Activated CD4-positive, alpha-beta memory T cell treated with anti-CD3 and anti-CD28 coated beads, Interleukin-2, amount 10 ng/mL, durations not matched to agents 7 days and 5 days (primary cell): ENCODE data around the gene SDK1. TPM values are rescaled to one million over a fixed set of nuclear protein-coding genes. Genes with fewer than 3 reads are reported as not detected.

Experiments
- CTCF ChIA-PET: fragments of 350-600 bp; sonication (Branson Sonifier 250); formaldehyde crosslinking; loops from one replicate; lab custom pipeline; 2021; ENCODE audit warnings: antibody characterized with exemption, inconsistent platforms; lab: Charles Lee
- POLR2A ChIA-PET: fragments of 350-600 bp; sonication (Branson Sonifier 250); formaldehyde crosslinking; loops from one replicate; lab custom pipeline; 2021; ENCODE audit warnings: antibody characterized with exemption; lab: Charles Lee
- DNase-seq: peaks from one replicate; pipeline ENCODE4 v3.0.0-alpha.2; 2020
- H3K27ac Mint-ChIP-seq: one replicate; pipeline ENCODE4 v1.8.0; 2021; ENCODE audit warnings: mild to moderate bottlenecking, mixed read lengths
- H3K27me3 Mint-ChIP-seq: one replicate; pipeline ENCODE4 v1.8.0; 2021; ENCODE audit warnings: mixed read lengths
- H3K36me3 Mint-ChIP-seq: one replicate; pipeline ENCODE4 v1.8.0; 2021; ENCODE audit warnings: low read depth, mixed read lengths
- H3K4me1 Mint-ChIP-seq: one replicate; pipeline ENCODE4 v1.8.0; 2021; ENCODE audit warnings: mixed read lengths
- H3K4me3 Mint-ChIP-seq: one replicate; pipeline ENCODE4 v1.8.0; 2021; ENCODE audit warnings: mild to moderate bottlenecking, mixed read lengths
- H3K9me3 Mint-ChIP-seq: one replicate; pipeline ENCODE4 v1.8.0; 2021; ENCODE audit warnings: mixed read lengths
- total RNA-seq, 2 experiments: library from RNA; stranded (reverse); gene quantifications; one replicate each; pipeline ENCODE4 v1.2.3, GENCODE V29; 2021

The SDK1 gene
- total RNA-seq, 2 experiments from 2014 or later, result 0.03 to 0.05 TPM

DNA sequence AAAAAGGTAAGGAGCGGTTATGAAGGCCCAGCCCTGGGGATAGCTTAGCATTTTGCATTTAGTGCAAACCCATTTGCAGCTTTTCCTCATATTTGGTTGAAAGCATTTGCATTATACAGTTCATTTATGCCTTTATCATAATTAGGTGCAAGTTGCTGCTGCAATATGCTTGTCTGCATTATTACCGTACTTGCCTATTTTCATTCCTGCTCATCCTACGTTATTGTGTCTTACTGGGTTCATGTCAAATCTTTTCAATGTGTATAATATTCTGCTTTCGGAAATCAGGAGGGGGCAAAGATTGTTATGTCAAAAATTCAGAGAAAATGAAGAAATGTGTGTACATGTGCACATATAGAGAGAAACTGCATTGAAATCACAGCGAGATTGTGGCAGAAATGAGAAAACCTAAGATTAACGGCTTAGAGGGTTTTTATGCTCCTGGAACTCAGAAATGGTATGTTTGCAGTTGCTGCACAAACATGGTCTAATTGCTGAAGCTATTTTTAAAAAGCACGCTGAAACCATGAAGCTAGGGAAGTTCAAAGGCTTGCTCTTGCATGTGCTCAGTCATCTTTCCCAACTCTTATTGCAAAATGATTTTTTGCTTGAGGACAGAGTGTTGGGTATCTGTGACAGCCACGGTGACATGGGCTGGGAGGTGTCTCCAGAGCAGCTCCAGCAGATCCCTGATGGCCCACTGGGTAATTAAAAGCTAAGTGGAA lies 613.2 kb downstream of the SDK1 start:
- no peak overlapping the region for H3K4me3 Mint-ChIP-seq
- DNase-seq, result no peak
- H3K27me3 Mint-ChIP-seq, result no peaks in the 10 kb centered on the region
- peaks cover 3% of the 10 kb centered on the region for H3K4me1 Mint-ChIP-seq
- ChIA-PET POLR2A (no interaction called here), CTCF (no interaction called here)
- no peak overlapping the region for H3K27ac Mint-ChIP-seq
- no peaks in the 10 kb centered on the region for H3K9me3 Mint-ChIP-seq
- no peaks in the 10 kb centered on the region for H3K36me3 Mint-ChIP-seq

DNA sequence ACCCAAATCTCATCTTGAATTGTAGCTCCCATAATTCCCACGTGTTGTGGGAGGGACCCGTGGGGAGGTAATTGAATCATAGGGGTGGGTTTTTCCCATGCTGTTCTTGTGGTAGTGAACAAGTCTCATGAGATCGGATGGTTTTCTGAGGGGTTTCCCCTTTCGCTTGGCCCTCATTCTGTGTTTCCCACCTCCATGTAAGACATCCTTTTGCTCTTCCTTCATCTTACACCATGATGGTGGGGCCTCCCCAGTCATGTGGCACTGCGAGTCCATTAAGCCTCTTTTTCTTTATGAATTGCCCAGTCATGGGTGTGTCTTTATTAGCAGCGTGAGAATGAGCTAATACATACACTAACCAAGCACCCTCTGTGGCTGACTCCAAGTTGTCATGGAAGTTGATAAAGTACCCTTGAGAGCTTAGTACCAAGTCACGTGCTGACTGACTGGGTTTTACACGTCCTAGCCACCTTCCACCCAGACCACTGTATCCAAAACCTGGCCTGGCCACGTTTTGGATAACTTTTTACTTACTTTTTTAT lies 614.4 kb downstream of the SDK1 start:
- no peaks in the 10 kb centered on the region for H3K36me3 Mint-ChIP-seq
- peaks cover 3% of the 10 kb centered on the region for H3K4me1 Mint-ChIP-seq
- H3K4me3 Mint-ChIP-seq, result no peak overlapping the region
- H3K27me3 Mint-ChIP-seq, result peaks cover 2% of the 10 kb centered on the region
- no peak overlapping the region for H3K27ac Mint-ChIP-seq
- H3K9me3 Mint-ChIP-seq, result no peaks in the 10 kb centered on the region
- ChIA-PET CTCF (no interaction called here), POLR2A (no interaction called here)
- no peak for DNase-seq

DNA sequence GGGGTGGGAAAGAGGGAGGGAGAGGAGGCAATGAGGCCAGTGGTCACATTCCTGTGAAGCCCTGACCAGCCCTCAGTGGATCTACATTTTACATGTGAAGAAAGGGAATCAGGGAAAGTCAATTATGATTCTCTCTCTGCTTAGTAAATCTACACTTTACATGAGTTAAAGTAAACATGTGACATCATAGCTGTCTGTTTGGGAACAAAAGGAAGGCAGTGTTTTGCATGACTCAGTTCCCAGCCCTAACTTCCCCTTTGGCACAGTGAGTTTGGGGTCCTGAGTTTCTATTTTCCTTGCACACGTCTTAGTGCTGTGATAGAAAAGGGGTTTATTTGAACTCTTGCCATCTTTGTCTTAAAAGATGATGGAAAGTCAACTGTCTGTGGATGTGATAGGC lies 615.1 kb downstream of the SDK1 start:
- peaks cover 3% of the 10 kb centered on the region for H3K4me1 Mint-ChIP-seq
- POLR2A ChIA-PET, result no interaction called here
- CTCF ChIA-PET, result no interaction called here
- no peaks in the 10 kb centered on the region for H3K36me3 Mint-ChIP-seq
- no peak overlapping the region for H3K4me3 Mint-ChIP-seq
- no peaks in the 10 kb centered on the region for H3K9me3 Mint-ChIP-seq
- H3K27ac Mint-ChIP-seq, result no peak overlapping the region
- peaks cover 2% of the 10 kb centered on the region for H3K27me3 Mint-ChIP-seq
- DNase-seq, result no peak

DNA sequence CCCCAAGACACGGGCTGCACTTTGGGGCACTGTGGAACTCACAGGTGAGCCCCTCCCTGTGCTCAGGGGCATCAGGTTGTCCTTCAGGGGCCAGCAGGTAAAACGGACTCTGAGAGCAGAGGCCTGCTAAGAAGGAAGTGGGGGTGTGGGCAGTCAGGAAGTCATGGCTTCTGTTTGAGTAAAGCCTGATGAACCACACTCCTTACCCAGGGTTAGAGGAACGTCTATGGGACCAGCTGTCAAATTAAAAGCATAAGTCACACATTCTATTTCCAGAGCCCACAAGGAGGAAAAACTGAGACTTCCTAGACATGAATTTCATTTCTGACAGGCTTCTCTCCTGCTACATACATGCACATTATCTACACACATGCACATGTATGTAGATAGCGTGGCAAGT lies 616.4 kb downstream of the SDK1 start:
- DNase-seq, result no peak
- Mint-ChIP-seq H3K9me3 (no peaks in the 10 kb centered on the region), H3K27me3 (peaks cover 2% of the 10 kb centered on the region), H3K27ac (no peak overlapping the region), H3K4me3 (no peak overlapping the region), H3K36me3 (no peaks in the 10 kb centered on the region), H3K4me1 (peaks cover 3% of the 10 kb centered on the region)
- CTCF ChIA-PET, result no interaction called here
- POLR2A ChIA-PET, result no interaction called here

DNA sequence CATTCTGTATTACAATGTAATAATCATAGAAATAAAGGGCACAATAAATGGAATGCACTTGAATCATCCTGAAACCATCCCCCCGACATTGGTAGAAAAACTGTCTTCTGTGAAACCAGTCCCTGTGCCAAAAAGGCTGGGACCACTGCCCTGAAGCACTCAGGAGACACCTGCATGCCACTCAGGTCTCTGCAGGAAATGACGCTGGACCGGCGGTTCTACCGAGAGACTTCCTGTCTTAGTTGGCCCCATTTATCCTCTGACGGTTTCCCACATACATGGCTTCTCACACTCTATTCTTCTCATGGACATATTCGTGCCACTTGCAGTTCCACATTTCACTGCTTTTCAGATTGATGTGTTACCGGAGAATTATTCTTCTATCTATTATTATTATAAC lies 617.5 kb downstream of the SDK1 start:
- no peak for DNase-seq
- POLR2A ChIA-PET, result no interaction called here
- Mint-ChIP-seq H3K27ac (no peak overlapping the region), H3K4me1 (peaks cover 3% of the 10 kb centered on the region), H3K9me3 (no peaks in the 10 kb centered on the region), H3K36me3 (no peaks in the 10 kb centered on the region), H3K4me3 (no peak overlapping the region), H3K27me3 (peaks cover 2% of the 10 kb centered on the region)
- CTCF ChIA-PET, result interaction anchor here (0.6 kb wide), 1 partner anchor 10 kb away, joined by 4 read pairs; no protein-coding TSS in a partner anchor

DNA sequence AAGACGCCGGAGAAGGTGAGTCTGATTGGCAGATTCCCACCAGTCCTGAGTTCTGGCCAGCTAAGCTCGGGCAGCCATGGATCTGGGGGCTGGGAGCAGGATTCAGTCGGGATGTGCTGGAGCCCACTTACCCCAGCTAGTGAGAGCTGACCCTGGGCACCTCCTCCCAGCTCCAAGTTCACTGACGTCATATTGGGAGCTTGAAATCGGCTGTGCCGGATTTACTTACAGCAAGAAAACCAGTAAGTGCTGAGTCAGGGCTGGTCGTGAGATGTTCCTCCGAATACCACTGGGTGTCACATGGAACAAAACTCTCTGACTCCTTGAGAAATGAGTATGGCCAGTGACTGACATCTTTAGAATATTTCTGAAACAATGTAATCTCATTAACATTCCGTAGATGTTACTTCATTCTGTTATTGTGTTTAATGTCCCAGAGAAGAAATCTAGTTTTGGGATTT lies 621.2 kb downstream of the SDK1 start:
- H3K9me3 Mint-ChIP-seq, result no peaks in the 10 kb centered on the region
- ChIA-PET CTCF (no interaction called here), POLR2A (no interaction called here)
- no peak overlapping the region for H3K4me3 Mint-ChIP-seq
- DNase-seq, result no peak
- no peak overlapping the region for H3K27ac Mint-ChIP-seq
- H3K27me3 Mint-ChIP-seq, result peaks cover 2% of the 10 kb centered on the region
- no peaks in the 10 kb centered on the region for H3K36me3 Mint-ChIP-seq
- peaks cover 3% of the 10 kb centered on the region for H3K4me1 Mint-ChIP-seq

DNA sequence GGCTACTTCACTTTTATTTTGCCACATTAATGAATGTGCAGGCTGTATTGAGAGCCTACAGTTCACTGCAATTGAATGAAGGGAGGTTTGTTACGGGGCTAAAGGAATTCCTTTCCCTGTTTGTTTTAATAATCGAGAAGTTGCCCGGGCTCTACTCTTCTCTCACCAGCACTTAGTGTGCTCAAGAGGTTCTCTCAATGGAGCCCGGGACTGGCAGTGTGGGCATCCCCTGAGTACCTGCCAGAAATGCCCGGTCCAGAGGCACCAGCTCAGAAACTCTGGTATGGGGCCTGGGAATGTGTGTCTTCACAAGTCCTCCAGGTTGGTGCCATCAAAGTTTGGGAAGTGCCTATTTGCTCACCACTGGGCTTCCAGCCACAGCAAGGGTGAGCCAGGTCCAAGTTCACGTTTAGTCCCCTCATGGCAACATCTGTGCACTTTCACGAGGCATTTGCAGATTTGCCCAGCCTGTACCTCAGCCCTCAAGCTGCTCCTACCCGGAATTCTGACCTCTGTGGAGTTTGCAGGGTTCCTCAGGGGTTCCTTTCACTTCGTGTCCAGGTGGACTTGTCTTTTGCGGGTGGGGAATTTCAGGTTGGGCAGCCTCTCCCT lies 622.4 kb downstream of the SDK1 start:
- H3K9me3 Mint-ChIP-seq, result no peaks in the 10 kb centered on the region
- POLR2A ChIA-PET, result no interaction called here
- no peak for DNase-seq

DNA sequence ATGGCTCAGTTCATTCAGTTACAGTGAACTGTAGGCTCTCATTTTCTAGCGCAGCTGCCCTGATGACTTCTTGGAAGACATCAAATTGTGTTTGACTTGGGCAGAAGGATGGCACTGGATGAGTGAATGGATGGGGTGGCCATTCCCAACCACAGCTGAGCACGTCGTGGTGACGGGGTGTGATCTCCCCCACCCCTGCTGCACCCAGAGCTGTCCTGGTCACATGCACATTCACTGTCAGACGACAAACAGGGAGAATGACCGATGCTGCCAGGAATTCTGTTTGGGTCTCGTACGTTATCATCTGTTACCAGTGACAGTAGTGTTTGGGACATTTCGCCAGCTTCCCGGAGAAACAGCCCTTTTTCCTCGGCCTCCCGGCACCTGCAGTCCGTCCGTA lies 623.2 kb downstream of the SDK1 start:
- no peaks in the 10 kb centered on the region for H3K36me3 Mint-ChIP-seq
- no peak overlapping the region for H3K4me3 Mint-ChIP-seq
- ChIA-PET CTCF (no interaction called here), POLR2A (no interaction called here)
- H3K27me3 Mint-ChIP-seq, result peaks cover 2% of the 10 kb centered on the region
- no peak overlapping the region for H3K27ac Mint-ChIP-seq
- DNase-seq, result no peak
- H3K4me1 Mint-ChIP-seq, result no peaks in the 10 kb centered on the region
- H3K9me3 Mint-ChIP-seq, result no peaks in the 10 kb centered on the region

More for the DNA sequence above, 622.4 kb downstream of the SDK1 start:
- Mint-ChIP-seq H3K27me3 (peaks cover 2% of the 10 kb centered on the region), H3K4me1 (peaks cover 3% of the 10 kb centered on the region), H3K27ac (no peak overlapping the region), H3K36me3 (no peaks in the 10 kb centered on the region), H3K4me3 (no peak overlapping the region)
- CTCF ChIA-PET, result interaction anchor here (0.5 kb wide), 1 partner anchor 1748 kb away, joined by 5 read pairs; no protein-coding TSS in a partner anchor

DNA sequence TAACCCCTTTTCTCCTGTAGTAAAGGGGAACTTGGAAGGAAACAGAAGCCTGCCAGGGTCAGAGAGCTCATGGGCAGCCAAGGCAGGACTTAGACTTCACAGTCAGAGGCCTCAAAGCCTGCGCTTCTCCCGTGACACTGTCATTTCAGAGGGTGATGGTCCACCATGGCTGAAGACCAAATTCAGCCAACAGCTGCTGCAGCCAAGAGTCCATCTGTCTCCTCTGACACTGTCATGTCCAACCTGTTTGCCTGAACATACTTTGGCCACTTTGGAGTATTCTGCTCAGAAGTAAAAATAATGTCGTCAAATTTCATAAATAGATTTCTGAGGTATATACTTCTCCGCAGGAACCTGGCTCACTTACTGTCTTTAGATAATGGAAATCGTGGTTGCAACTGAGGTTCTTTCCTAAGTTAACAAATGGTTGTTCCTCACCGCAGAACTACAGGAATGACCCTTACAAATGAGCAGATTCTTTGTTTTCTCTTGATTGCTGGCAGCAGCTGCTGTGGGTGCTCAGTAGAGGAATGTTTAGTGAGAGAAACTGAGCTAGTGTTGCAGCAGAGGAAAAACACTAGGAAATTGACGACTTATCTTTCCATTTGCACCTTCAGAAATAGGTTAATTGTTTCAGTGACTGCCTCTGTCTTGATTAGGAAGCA lies 626.5 kb downstream of the SDK1 start:
- CTCF ChIA-PET, result interaction anchor here (0.6 kb wide), 1 partner anchor 9 kb away, joined by 4 read pairs; no protein-coding TSS in a partner anchor
- H3K36me3 Mint-ChIP-seq, result no peaks in the 10 kb centered on the region
- H3K4me1 Mint-ChIP-seq, result no peaks in the 10 kb centered on the region
- H3K27me3 Mint-ChIP-seq, result no peaks in the 10 kb centered on the region
- DNase-seq, result no peak
- H3K27ac Mint-ChIP-seq, result no peak overlapping the region
- H3K4me3 Mint-ChIP-seq, result no peak overlapping the region
- no peaks in the 10 kb centered on the region for H3K9me3 Mint-ChIP-seq
- POLR2A ChIA-PET, result no interaction called here

DNA sequence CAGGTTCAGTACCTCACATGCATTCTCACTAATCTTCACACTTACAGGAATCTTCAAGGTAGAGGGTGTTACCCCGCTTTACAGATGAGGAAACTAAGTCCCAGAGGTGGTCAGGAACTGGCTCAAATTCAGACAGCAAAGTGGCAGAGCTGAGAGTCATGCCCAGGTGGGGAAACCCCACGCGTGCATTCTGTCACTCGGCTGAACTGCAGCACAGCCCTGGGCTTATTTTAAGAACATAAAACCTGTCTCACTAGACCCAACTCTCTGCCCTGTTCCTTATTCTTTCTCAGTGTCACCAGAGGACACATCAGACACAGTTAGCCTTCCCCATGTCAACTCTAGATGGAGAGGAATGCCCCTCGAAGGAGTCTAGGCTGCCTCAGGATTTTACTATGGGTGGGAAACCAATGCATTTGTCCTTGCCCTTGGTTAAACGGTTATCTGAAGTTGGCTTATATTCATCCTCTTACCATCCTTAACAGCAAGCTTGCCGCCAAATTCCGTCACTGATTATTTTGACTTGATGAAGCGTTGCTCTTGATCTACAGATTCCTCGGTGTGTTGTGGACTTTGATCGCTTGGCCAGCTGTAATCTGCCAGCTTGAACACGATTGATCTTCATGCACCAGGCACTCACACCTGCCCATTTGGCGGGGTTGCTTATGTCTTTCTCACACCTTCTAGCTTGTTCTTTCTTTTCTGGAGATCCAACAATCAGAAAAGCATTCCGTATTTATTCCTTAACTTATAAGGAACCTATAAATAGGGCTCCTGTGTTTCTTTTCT lies 627.9 kb downstream of the SDK1 start:
- no peaks in the 10 kb centered on the region for H3K27me3 Mint-ChIP-seq
- no peaks in the 10 kb centered on the region for H3K4me1 Mint-ChIP-seq
- CTCF ChIA-PET, result no interaction called here
- no peaks in the 10 kb centered on the region for H3K9me3 Mint-ChIP-seq
- no peak for DNase-seq
- no peaks in the 10 kb centered on the region for H3K36me3 Mint-ChIP-seq
- H3K27ac Mint-ChIP-seq, result no peak overlapping the region
- no peak overlapping the region for H3K4me3 Mint-ChIP-seq
- POLR2A ChIA-PET, result no interaction called here

DNA sequence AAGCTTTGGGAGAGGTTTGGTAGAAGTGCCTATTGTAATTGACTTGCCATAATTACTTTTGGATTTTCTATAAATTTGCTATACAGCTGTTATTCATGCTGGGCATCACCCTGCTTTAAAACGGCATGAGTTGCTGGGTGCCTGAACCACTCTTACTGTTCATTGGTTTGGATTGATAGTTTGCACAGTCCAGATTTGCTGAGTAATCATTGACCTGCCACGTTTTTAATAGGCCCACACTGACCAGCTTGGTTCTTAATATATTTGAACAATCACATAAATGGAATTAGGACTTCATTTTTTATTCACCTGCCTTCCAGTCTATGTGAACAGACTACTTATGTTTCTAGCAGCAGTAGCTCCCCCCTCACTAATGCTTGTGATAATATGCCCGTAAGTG lies 630.8 kb downstream of the SDK1 start:
- Mint-ChIP-seq H3K4me3 (no peak overlapping the region), H3K27ac (no peak overlapping the region), H3K9me3 (no peaks in the 10 kb centered on the region), H3K4me1 (no peaks in the 10 kb centered on the region), H3K27me3 (no peaks in the 10 kb centered on the region), H3K36me3 (no peaks in the 10 kb centered on the region)
- no peak for DNase-seq
- ChIA-PET POLR2A (no interaction called here), CTCF (no interaction called here)

DNA sequence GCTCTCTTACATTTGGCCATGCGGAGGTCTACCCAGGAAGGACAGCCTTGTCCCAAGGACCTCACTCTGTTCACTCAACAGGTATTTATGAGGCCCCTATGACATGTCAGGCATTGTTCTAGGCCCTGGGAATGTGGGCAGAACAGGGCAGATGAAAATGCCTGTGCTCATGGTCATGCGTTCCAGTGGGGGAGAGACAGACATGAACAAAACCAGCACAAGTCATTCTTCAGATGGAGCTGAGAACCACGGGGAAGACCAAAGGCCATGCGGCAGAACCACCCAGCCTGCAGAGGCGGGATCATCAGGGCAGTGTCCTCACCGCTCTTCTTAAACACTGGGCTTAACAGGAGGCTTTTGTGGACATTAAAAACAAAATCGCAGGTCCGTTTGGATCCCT lies 636.1 kb downstream of the SDK1 start:
- H3K9me3 Mint-ChIP-seq, result no peaks in the 10 kb centered on the region
- no peaks in the 10 kb centered on the region for H3K4me1 Mint-ChIP-seq
- POLR2A ChIA-PET, result no interaction called here
- no peak overlapping the region for H3K27ac Mint-ChIP-seq
- no peak overlapping the region for H3K4me3 Mint-ChIP-seq
- H3K36me3 Mint-ChIP-seq, result no peaks in the 10 kb centered on the region
- CTCF ChIA-PET, result no interaction called here
- DNase-seq, result no peak
- no peaks in the 10 kb centered on the region for H3K27me3 Mint-ChIP-seq

DNA sequence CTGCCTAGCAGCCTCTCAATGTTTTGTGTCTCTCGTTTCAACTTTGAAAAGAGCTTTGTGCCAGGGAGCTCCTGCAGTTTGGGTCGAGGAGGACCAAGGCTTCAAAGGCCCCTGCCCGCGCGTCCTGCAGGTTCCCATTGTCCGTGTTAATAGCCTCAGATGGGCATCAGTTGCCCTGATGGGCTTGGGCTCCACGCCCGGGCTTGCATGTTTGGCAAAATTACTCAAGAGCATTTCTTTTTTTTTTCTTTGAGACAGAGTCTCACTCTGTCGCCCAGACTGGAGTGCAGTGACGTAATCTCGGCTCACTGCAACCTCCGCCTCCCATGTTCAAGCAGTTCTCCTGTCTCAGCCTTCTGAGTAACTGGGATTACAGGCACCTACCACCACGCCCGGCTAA lies 636.6 kb downstream of the SDK1 start:
- H3K4me3 Mint-ChIP-seq, result no peak overlapping the region
- no peaks in the 10 kb centered on the region for H3K9me3 Mint-ChIP-seq
- CTCF ChIA-PET, result no interaction called here
- POLR2A ChIA-PET, result no interaction called here
- no peak overlapping the region for H3K27ac Mint-ChIP-seq
- H3K4me1 Mint-ChIP-seq, result no peaks in the 10 kb centered on the region
- H3K27me3 Mint-ChIP-seq, result no peaks in the 10 kb centered on the region
- no peaks in the 10 kb centered on the region for H3K36me3 Mint-ChIP-seq
- DNase-seq, result no peak
